HL-60/S4 treated with retinoic acid at 250 ng/mL for 4 days and 3 days (cell line): ENCODE results near the gene CLRN2.
"Not testable (repeated sequence)": the region's sequence is repeated elsewhere in the genome, so short reads cannot be mapped to it uniquely, and the experiment has no call there.

ENCODE experiments used
- in situ Hi-C: fragments of 300-500 bp; cut with MboI; formaldehyde crosslinking; loops from 2 replicates; pipeline ENCODE4 v1.7.0; 2022; ENCODE audit warnings: low sequenced_read_pairs

Gene CLRN2

DNA sequence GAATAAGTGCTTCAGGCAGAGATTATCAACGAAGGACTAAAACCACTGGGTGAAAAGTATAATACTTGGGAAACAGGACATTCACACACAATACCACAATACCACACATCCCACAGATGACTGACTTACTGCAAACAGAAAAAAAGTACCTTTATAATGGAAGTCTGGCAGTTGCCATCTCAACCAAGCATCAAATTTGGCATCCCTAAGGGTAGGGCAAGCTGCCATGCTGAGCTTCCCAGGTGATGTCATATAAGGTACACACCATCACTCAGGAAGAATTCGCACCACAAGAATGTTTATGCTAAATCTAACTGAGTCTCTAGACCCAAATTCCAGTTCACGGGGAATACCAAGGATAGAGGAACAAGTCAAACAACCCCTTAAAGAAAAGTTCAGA lies 12.2 kb upstream of the CLRN2 start:
- in situ Hi-C loops = no loop called here

DNA sequence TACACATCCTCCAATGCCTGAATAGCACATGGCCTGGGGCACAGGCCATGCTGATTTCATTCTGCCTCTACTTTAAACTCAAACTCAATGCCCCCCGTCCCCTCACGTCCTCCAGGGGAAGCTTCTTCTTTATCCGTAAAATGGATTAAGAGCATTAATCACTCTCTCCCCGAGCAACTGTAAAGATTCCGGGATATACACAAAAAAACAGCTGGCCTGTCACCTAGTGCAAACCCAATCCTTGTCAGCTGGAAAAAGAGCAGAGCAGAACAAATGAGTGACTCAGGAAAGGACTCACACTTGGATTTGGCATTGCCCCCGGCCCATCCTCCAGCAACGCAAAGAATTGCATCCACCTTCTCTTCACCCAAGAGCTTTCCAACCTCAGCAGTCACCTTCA lies 10.9 kb upstream of the CLRN2 start:
- in situ Hi-C loops = no loop called here

DNA sequence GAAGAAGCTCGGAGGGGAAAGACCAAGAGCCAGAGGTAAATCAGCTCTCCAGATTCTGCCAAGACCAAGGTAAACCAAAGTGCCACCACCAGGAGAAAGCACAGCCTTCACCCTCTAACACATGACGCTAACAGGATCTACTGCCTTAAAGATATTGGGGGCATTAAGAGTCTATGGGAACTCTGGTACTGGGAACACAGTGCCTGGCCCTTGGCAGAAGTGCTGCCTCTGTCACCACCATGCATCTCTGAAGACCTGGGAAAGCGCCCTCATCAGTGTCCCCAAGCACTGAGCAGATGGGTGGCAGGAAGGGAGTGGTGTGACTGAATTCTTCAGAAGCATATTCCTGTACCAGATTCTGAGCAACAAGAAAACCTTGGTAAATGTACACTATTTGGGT lies 4.4 kb upstream of the CLRN2 start:
- in situ Hi-C loops = no loop called here

DNA sequence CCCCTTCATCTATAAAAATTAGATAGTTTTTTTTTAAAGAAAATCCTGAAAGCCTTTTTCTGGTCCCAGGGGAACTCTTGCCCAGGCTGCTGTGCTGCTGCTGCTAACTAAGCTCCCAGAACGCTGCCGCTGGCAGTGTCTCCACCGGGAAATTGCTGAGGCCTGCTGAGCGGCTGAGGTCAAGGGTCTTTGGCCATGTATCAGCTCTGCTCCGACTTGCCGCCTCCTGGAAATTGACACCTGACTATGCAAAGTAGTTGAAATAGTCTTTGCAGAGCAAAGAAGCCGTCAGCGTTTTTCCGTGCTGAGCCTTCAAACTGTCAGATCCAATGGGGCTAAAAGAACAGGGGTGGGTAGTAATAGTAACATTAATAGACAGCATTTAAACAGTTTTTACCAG lies 3.9 kb upstream of the CLRN2 start:
- in situ Hi-C loops = no loop called here

DNA sequence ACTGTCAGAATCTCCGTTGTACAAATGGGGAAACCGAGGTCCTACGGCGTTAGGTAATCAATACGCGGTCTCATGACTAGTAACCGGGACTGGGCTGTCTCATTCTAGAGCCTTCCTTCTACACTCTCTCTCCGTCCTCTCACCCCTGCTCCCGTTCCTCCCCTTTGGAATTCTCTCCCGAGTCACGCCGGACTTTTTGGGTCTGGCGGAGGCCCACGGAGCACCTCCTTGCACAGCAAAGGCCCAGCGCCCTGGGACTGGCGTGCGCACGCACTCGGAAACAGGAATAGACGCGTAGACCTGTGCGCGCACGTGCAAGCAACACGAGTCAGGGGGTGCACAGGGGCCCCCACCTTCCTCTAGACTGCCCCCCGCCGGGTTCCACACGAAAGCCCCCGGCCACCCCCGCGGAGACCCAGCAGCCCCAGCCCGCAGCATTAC lies 3.4 kb upstream of the CLRN2 start:
- in situ Hi-C loops = no loop called here

DNA sequence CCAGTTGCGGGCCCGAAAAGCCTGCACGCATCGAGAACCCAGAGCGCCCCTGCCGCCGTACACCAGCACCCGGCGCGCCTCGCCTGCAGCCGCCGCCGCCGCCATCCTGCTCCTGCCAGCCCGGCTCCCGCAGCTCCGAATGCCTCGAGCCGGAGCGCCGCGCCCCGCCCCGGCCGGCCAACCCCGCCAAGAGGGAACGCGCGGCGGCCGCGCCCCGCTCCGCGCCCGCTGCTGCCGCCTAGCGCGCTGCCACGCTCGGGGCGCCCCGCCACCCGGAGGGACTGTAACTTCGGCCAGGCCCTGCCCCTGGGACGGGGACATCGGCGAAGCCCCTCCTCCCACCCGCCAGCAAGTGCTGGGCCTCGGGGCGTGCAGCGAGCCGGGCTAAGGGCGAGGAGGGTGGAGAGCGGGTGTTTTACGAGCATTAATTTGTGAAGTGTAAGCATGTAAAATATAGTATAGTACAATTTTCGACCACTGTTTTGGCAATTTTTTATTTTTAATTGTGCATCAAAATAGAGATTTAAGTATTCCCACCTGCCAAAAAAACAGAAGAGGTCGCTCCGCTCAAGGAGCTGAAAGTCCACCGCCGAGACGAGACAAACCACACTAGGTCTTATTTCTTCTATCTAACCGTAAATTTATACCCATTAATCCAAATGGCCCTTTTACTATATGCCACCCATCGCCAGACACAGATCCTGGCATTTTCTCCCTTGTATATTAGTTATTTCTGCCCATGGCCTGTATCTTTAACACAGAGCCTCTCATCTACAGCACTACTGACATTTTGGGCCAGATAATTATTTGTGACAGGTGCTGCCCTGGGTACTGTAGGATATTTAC lies 2.8 kb upstream of the CLRN2 start, which contains the start of gene QDPR:
TSS of gene QDPR (minus strand) at position 141 of the 846 bp plus-strand sequence. CDS start at position 105, 36 bp downstream.
- in situ Hi-C loops = no loop called here

DNA sequence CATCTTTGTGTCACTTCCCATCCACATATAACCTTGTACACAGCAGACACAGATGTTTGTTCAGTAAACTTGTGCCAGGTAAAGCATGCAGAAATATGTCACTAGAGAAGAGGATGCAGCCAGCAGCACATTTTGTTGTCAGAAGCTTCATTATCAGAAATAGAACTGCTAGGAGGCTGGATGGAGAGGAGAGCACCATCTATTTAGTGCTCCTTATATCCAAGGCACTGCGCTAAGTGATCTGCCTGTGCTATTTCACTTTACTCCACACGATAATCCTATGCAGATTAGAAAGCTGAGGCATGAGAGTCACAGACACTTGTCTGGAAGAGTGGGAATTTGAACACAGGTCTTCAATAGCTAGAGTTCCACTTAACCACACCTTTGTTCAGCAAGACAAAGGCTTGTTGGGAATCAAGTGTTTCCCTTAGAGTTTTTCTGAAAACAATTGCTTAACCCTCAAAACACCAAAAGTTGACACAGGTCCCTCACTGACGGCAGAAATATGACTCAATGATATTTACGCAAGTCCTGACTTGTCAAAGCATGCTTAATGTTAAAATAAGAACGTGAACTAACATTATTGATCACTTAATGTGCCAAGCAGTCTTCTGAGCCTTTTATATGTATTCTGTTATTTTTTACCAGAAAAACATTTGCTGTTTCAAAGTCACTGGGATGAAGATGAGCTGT lies 1.8 kb upstream of the CLRN2 start:
- in situ Hi-C loops = no loop called here

DNA sequence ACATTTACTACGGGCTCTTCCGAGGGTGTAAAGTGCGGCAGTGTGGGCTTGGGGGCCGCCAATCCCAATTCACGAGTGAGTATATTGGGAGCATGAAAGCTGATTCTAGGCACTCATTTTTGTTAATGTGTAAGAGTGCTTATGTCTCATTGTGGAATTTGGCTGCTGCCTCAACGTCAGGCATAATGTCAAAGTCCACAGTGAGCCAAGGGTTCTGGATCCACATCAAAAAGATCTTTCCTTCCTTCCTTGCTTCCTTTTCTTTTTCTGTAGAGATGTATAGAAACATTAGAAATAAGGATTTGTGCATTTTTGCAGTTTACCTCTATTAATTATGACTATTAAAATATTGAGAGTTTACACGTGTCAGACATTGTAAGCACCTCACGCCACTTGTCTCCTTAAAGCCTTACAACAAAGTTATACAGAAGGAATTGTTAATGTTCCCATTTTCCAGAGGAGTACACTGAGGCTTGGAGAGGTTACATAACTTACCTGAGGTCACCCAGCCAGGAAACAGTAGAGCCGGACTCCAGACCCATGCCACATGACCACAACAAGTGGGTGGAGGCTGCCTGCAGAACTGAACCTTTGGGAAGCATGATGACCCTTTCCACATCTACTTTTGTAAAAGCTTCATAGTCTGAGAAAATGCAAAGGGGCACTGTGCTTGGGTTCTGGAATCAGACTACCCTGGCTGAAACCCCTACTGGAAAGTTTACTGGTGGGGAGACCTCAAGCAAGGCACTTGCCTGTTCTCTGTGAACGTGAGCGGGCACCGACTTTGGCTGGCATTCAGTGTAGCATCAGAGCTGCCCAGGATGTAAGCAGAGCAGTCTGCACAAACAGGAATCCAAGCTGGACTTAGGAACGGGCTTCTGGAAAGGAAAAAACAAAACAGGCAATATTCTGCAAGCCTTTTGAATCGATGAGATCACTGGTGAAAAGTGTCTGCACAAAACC lies 761 bp downstream of the CLRN2 start:
- in situ Hi-C loops = no loop called here

DNA sequence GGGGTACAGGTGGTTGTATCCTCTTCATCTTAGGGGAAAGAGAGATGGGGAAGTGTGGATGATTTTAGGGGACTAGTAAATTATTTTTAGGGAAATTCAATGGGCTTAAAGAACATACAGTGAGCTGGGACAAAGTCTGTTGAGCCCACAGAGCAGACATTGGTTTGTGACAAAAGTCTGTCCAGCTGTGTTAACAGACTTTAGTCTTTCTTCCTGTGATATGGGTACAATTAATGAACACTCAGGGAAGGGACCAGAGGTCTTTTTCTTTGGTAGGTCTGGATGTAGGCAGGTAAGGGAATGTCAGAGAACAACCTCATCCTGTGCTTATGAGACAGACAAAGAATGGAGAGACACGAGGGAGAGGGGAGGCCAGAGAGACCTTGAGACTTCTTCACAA lies 2.0 kb downstream of the CLRN2 start:
- in situ Hi-C loops = no loop called here

DNA sequence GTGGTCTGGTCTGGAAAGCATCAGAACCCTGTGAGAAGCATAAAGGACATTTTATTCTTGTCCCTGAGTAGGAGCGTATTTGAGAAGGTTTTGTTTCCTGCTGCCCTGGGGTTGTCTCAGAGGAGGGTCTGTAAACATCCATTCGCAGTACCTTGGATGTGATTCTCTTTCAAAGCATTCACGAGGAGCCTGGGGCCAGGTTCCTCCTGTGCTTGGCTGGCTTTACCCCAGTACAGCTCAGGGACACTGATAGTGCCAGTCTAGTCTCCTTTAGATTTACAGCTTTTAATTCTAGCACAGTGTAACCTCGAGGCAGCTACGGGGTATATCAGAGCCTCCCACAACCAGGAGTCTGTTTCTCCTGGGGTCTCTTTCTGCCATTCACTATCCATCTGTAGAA lies 2.7 kb downstream of the CLRN2 start:
- in situ Hi-C loops = no loop called here

DNA sequence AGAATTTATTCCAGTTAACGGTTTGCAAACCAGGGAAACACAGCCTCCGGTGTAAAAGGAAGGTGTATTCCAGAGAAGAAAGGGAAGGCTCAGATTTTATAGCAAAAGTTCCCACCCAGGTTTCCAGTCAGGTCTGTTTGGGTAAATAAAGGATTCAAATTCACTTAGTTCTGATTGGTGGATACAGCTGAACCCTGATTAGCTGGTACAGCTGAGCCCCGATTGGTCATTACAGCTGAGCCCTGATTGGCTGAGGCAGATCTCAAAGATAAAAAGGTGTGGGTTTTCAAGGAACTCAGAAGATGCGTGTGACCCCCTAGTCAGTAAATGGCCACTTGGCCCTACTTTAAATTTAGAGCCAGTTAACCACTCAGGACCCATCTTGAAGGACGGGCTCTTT lies 6.6 kb downstream of the CLRN2 start:
- in situ Hi-C loops = no loop called here

DNA sequence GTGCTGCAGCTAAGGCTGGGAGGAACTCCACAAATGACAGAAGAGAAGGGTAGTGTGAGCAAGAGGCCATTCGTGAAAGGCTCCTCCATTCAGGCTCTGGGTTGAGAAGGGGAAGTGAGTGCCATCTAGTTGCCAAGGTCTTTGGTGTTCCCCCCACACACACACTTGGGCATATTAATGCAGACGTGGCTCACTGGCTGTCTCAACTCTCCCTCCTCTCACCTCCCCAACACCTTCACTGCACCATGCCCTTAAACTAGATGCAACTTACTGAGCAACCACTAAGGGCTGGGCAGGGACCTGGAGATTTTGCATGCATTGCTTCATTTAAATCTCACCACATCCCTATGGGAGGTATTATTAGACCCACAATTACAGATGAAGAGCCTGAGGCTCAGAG lies 8.7 kb downstream of the CLRN2 start:
- in situ Hi-C loops = no loop called here

DNA sequence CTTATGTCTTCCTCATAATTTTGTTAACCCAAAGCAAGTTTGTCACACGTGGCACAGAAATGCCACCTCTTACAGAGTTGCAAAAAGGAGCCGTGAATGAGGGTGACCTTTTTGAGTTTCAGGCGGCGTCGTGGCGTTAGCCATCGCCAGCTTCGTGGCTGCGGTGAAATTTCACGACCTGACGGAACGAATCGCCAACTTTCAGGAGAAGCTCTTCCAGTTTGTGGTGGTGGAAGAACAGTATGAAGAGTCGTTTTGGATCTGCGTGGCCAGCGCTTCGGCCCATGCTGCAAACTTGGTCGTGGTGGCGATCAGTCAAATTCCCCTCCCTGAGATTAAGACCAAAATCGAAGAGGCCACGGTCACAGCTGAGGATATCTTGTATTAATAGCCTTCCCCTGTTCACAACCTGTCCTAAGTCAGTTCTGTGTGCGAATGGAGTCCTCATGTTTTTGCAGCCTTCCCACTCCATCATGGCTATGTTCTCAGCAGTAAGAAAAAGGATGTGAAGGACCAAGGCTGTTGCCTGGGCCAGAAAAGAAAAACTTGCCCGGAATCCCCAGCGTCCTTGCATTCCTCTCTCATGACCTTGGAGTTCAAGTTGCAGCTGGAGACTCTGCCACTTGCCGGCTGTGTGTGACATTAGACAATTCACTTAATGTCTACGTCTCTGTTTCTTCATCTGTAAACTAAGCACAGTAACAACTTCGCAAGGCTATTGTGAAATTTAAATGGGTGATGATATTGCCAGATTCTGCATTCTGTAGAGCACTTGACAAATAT lies 11.9 kb downstream of the CLRN2 start:
- in situ Hi-C loops = no loop called here

DNA sequence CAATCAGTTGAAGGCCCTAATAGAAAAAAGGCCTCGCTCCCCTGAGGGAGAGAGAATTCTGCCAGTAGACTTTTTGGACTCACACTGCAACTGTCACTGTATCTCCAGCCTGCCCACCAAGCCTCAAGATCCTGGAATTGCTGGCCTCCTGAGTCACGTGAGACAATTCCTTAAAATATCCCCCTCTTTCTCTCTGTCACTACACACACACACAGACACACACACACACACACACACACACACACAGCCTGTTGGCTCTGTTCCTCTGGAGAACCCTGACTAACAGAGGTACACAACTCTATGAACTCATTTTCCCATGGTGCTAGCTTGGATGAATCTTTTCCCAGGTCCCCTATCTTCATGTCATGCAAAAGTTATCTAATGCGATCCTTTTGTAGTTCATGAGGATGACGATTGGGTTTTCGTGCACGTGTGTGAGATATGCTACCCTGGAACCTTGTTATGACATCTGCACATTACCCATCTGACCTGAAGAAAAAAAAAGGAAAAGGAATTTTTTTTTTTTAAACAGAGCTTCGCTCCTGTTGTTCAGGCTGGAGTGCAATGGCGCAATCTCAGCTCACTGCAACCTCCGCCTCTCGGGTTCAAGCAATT lies 13.7 kb downstream of the CLRN2 start:
- in situ Hi-C loops = no loop called here

DNA sequence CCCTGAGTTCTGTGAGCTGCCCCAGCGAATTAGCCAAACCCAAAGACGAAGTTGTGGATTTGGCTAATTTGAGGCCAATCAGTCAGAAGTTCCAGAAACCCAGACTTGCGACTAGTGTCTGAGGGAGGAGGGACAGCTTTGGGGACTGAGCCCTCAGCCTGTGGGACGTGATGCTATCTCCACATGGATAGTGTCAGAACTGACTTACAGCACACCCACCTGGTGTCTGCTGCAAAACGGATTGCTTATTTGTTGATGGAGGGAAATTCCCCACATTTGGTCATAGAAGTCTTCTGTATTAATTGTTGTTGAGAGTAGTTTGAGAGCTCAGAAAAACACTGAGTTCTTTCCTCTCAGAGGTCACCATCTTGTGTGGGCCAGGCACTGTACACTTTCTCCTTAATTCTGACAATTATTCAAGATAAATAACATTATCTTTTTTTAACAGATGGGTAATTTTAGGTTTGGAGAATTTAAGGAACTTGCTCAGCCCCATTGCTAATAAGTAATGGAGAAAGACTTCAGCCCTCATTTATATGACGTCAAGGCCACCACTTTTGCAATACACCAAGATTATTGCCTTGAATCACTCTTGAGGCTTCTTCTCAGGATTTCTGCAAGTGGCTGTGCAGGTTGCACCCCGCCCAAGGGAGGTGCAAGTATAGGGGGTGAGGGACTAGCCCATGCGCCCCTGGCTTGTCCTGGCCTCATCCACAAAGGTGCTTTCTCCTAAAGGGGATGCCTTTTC lies 16.7 kb downstream of the CLRN2 start:
- in situ Hi-C loops = no loop called here

DNA sequence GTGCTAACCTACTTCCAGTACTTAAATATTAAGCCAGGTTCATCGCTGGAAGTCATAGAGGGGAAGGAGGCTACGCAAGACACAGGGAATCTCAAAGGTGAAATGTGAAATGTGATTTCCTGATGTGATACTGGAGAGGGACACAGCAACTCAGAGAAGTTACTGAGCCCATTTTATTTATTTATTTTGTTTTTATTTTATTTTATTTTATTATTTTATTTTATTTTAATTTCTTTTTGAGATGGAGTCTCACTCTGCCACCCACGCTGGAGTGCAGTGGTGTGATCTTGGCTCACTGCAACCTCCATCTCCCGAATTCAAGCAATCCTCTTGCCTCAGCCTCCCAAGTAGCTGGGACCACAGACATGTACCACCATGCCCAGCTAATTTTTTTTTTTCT lies 19.7 kb downstream of the CLRN2 start:
- in situ Hi-C loops = no loop called here

DNA sequence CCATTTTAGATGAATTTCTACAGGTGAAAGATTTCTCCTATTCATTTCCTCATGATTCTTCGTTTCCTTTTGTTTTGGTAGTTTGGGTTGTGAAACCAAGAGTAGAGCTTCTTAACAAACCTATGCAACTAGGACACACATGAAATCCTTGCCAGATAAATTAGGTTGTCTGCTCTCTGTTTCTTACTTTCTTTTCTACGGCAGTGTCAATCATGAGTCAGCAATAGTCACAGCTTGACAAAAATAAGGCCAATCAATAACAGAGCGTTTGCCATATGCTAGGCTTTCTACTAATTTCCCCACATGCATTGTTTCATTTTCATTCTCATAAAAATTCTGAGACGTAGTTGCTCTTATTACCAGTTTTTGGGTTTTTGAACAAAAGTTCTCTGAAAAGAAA lies 20.3 kb downstream of the CLRN2 start:
- in situ Hi-C loops = no loop called here

DNA sequence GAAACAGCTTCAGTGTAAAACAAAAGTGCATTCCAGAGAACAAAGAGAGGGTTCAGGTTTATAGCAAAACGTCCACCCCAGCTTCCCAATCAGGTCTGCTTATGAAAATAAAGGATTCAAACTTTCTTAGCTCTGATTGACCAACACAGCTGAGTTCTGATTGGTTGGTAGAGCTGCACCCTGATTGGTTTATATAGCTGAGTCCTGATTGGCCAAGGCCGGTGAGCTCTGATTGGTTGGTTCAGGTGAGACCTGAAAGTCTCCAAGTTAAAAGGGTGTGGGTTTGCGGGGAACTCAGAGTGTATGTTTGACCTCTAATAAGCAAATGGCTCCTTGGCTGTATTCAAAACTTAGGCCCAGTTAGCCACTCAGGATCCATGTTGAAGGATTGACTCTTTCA lies 20.9 kb downstream of the CLRN2 start:
- in situ Hi-C loops = no loop called here

DNA sequence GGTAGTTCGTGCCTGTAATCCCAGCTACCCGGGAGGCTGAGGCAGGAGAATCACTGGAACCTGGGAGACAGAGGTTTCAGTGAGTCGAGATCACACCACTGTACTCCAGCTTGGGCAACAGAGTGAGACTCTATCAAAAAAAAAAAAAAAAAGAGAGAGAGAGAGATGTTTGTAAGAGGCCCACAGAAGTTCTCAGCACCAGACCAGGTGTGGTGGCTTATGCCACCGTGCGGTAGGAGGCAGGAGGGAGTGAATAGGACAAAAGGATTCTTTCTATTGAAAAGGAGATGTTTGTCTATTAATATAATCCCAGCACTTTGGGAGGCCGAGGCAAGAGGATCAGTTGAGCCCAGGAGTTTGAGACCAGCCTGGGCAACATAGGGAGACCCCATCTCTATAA lies 22.1 kb downstream of the CLRN2 start:
- in situ Hi-C loops = not testable (repeated sequence)
